ENCODE measurements around the gene MEPCE.
"Not testable (repeated sequence)": the region's sequence is repeated elsewhere in the genome, so short reads cannot be mapped to it uniquely, and the experiment has no call there.

The MEPCE gene, protein sequence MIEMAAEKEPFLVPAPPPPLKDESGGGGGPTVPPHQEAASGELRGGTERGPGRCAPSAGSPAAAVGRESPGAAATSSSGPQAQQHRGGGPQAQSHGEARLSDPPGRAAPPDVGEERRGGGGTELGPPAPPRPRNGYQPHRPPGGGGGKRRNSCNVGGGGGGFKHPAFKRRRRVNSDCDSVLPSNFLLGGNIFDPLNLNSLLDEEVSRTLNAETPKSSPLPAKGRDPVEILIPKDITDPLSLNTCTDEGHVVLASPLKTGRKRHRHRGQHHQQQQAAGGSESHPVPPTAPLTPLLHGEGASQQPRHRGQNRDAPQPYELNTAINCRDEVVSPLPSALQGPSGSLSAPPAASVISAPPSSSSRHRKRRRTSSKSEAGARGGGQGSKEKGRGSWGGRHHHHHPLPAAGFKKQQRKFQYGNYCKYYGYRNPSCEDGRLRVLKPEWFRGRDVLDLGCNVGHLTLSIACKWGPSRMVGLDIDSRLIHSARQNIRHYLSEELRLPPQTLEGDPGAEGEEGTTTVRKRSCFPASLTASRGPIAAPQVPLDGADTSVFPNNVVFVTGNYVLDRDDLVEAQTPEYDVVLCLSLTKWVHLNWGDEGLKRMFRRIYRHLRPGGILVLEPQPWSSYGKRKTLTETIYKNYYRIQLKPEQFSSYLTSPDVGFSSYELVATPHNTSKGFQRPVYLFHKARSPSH

DNA sequence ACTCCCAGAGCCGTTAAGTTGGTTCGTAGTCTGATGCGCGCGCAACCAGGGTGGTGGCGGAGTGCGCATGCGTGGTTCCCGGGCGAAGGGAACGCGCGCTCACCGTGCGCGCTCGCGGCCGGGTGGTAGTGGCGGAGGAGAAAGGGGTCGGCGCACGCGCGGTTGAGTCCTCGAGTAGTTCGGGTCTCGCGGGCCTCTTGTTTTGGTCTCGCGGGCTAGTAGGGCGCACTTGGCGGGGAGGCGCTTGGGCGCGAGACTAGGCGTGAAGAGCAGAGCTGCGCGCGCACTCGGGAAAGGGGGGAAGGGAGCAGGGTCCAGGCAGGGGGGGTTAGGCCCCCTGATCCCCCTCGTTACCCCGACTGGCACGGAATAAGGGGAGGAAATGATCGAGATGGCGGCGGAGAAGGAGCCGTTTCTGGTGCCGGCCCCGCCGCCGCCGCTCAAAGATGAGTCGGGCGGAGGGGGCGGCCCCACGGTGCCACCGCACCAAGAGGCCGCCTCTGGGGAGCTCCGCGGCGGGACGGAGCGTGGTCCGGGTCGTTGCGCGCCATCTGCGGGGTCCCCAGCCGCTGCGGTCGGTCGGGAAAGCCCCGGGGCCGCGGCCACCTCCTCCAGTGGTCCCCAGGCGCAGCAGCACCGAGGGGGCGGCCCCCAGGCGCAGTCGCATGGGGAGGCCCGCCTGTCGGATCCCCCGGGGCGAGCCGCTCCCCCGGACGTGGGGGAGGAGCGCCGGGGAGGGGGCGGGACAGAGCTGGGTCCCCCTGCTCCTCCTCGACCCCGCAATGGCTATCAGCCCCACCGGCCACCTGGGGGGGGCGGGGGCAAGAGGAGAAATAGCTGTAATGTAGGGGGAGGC lies at the start of gene MEPCE:
TSS of gene MEPCE (plus strand) at position 195 of the 856 bp plus-strand sequence. CDS start at position 383, 188 bp downstream.
- TF ChIP-seq CTCF (conservative IDR thresholded peaks at IDR 0.05) = no peak
- H3K27ac ChIP-seq = peak within 1 kb of the TSS; percentile 100

DNA sequence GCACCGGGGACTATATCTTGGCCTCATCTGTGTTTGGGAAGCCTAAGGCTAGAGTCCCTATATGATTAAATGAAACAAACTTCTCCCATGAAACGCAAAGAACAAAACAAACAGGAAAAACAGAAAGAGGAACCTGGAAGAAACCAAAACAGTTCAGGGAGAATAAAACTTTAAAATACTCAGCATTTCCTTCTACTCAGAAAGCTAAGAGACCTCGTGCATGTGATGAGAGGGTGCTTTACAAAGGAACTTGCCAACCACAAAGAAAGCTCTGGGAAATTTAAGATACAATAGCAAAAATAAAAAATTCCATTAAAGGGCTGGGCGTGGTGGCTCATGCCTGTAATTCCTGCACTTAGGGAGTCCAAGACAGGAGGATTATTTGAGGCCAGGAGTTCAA lies 49.4 kb upstream of the MEPCE start:
- TF ChIP-seq CTCF (conservative IDR thresholded peaks at IDR 0.05) = no peak
- H3K27ac ChIP-seq = no peak overlapping the region

DNA sequence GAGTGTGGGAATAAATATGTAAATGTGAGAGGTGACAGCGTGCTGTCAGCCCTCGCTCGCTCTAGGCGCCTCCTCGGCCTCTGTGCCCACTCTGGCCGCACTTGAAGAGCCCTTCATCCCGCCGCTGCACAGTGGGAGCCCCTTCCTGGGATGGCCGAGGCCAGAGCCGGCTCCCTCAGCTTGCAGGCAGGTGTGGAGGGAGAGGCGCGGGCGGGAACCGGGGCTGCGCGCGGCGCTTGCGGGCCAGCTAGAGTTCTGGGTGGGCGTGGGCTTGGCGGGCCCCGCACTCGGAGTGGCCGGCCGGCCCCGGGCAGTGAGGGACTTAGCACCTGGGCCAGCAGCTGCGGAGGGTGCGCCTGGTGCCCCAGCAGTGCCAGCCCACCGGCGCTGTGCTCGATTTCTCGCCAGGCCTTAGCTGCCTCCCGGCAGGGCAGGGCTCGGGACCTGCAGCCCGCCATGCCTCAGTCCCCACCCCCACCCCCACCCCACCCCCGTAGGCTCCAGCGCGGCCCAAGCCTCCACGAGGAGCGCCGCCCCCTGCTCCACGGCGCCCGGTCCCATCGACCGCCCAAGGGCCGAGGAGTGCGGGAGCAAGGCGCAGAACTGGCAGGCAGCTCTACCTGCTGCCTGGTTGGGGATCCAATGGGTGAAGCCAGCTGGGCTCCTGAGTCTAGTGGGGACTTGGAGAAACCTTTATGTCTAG lies 47.9 kb upstream of the MEPCE start:
- not testable (repeated sequence) for H3K27ac ChIP-seq

GRCh38 chr7:100382234-100382853 lies 47.3 kb upstream of the MEPCE start:
- not testable (repeated sequence) for H3K27ac ChIP-seq

DNA sequence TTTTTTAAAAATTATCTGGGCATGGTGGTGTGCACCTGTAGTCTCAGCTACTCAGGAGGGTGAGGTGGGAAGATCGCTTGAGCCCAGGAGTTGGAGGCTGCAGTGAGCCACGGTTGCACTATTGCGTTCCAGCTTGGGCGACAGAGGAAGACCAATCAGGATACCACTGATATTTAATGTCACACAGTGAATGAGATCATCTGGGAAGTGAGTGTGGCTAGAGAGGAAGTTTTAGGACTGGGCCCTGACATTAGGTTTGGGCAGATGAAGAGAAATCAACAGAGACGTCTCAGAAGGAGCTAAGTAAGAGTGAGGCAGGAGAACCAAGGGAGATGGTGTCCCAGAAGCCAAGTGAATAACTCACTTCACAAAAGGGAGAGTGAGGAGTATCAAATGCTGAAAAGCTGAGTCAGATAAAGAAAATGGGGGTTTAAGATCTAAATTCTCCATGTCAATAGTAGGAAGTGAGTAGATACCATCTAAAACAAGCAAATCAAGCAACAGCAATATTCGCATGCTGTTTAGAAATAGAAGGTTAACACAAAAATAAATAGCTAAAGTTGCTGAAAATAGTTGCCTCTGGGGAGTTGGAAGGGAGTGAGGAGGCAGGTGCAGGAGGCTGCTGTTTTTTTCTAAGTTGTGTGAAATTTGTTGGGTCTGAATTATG lies 44.9 kb upstream of the MEPCE start:
- no peak for TF ChIP-seq CTCF (conservative IDR thresholded peaks at IDR 0.05)

DNA sequence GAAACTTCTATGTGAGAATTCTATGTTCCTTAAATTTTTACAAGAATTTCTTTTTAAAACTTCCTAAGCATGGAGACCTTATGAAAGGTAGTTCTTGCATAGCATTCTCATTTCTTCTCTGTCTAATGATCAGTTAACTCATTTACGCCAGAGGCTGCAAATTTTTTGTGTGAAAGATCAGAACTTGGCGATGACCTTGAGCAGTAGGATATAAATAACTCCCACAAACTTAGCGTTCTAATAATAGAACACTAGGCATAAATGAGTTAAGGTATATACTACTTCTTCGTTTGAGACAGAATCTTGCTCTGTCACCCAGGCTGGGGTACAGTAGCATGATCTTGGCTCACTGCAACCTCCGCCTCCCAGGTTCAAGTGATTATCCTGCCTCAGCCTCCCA lies 42.7 kb upstream of the MEPCE start:
- no peak overlapping the region for H3K27ac ChIP-seq
- no peak for TF ChIP-seq CTCF (conservative IDR thresholded peaks at IDR 0.05)

More for the DNA sequence above, 44.9 kb upstream of the MEPCE start:
- H3K27ac ChIP-seq = no peak overlapping the region

DNA sequence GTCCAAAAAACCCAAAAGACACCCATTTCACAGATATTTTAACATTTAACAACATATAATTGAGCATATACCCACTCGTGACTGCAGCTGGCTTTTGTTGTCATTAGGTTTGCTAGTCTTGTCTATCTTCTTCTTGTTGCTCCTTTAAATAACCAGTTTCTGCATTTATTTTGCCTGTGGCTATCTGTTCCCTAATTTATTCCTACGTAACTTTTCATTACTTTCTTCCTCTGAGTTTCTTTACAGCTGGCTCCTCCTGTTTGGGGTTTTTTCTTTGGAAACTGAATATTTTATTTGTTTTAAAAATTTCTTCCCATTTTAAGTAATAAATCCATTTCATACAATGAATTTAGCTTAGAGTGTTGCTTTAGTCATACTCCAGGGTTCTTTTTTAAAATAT lies 41.9 kb upstream of the MEPCE start:
- no peak for TF ChIP-seq CTCF (conservative IDR thresholded peaks at IDR 0.05)
- H3K27ac ChIP-seq = no peak overlapping the region
